Epithelial cell of prostate (primary cell): Measurements from ENCODE around the gene ACOT11.

ENCODE experiments used
- DNase-seq: peaks from one replicate; pipeline ENCODE4 v3.0.0-alpha.2; 2011; ENCODE audit warnings: low read depth, low spot score
- H3K27ac ChIP-seq: fragments of 450-650 bp; 2 replicates; pipeline ENCODE4 v1.5.1; 2017; ENCODE audit warnings: mild to moderate bottlenecking

The ACOT11 gene

GRCh38 chr1:54583307-54583686, 35.3 kb downstream of the ACOT11 start:
- no peak for DNase-seq
- H3K27ac ChIP-seq = no peak overlapping the region

GRCh38 chr1:54583871-54584270, 35.8 kb downstream of the ACOT11 start:
- H3K27ac ChIP-seq = no peak overlapping the region
- DNase-seq = no peak

GRCh38 chr1:54584575-54584974, 36.5 kb downstream of the ACOT11 start:
- H3K27ac ChIP-seq = no peak overlapping the region
- DNase-seq = no peak

GRCh38 chr1:54585181-54586066, 37.4 kb downstream of the ACOT11 start:
- H3K27ac ChIP-seq = no peak overlapping the region
- DNase-seq = no peak

GRCh38 chr1:54588377-54588776, 40.3 kb downstream of the ACOT11 start:
- no peak for DNase-seq
- H3K27ac ChIP-seq = no peak overlapping the region

GRCh38 chr1:54591127-54591756, 43.2 kb downstream of the ACOT11 start:
- no peak overlapping the region for H3K27ac ChIP-seq
- DNase-seq = no peak

- H3K27ac ChIP-seq = no peak overlapping the region
These were observed 45.6 kb downstream of the ACOT11 start for GRCh38 chr1:54593571-54594160.

GRCh38 chr1:54594463-54594862, 46.4 kb downstream of the ACOT11 start:
- no peak overlapping the region for H3K27ac ChIP-seq
- DNase-seq = no peak

More at GRCh38 chr1:54593571-54594160, 45.6 kb downstream of the ACOT11 start:
- no peak for DNase-seq

- H3K27ac ChIP-seq = no peak overlapping the region
- no peak for DNase-seq
These were observed 48.0 kb downstream of the ACOT11 start for GRCh38 chr1:54595956-54596498.

- H3K27ac ChIP-seq = no peak overlapping the region
- no peak for DNase-seq
These were observed 48.7 kb downstream of the ACOT11 start for GRCh38 chr1:54596756-54597155.

GRCh38 chr1:54597455-54598030, 49.5 kb downstream of the ACOT11 start:
- H3K27ac ChIP-seq = no peak overlapping the region
- DNase-seq = no peak

- DNase-seq = no peak
- H3K27ac ChIP-seq = no peak overlapping the region
These were observed 51.3 kb downstream of the ACOT11 start for GRCh38 chr1:54599211-54599823.

GRCh38 chr1:54600947-54601721, 53.1 kb downstream of the ACOT11 start:
- no peak overlapping the region for H3K27ac ChIP-seq
- DNase-seq = no peak

GRCh38 chr1:54601730-54602129, 53.7 kb downstream of the ACOT11 start:
- H3K27ac ChIP-seq = no peak overlapping the region
- no peak for DNase-seq

GRCh38 chr1:54602554-54602953, 54.5 kb downstream of the ACOT11 start:
- no peak overlapping the region for H3K27ac ChIP-seq
- no peak for DNase-seq

- H3K27ac ChIP-seq = no peak overlapping the region
- DNase-seq = no peak
These were observed 55.2 kb downstream of the ACOT11 start for GRCh38 chr1:54603241-54603640.

GRCh38 chr1:54604051-54604450, 56.0 kb downstream of the ACOT11 start:
- DNase-seq = no peak
- H3K27ac ChIP-seq = no peak overlapping the region

GRCh38 chr1:54604572-54605370, 56.7 kb downstream of the ACOT11 start:
- DNase-seq = peak; percentile 27
- no peak overlapping the region for H3K27ac ChIP-seq
